IMR-90 (cell line): ENCODE data around the gene PPP1R12C. TPM values are rescaled to one million over a fixed set of nuclear protein-coding genes. Genes with fewer than 3 reads are reported as not detected.

Experiments
- ATAC-seq: fragments of 200-7000 bp; cut with Tn5 transposase; 2 replicates; pipeline ENCODE4 v1.9.1; 2020; ENCODE audit warnings: low read depth, mild to moderate bottlenecking, moderate library complexity
- BruUV-seq: library from RNA; stranded (reverse); fragments of 400-500 nt; replicated peaks from 2 replicates; lab custom pipeline; 2021; lab: Mats Ljungman, UMichigan
- CTCF ChIA-PET: fragments of 300-600 bp; formaldehyde crosslinking; extraction: SDS; loops from one replicate; lab custom pipeline; 2021; ENCODE audit warnings: antibody characterized with exemption; lab: Yijun Ruan, JAX
- POLR2A ChIA-PET: fragments of 300-600 bp; sonication (Branson Sonifier 250); formaldehyde crosslinking; loops from one replicate; lab custom pipeline; 2022; ENCODE audit warnings: antibody characterized with exemption; ENCODE audit not compliant: unreplicated experiment; lab: Charles Lee
- DNase-seq: peaks from one replicate; pipeline ENCODE4 v3.0.0; 2013
- H2AFZ ChIP-seq: replicated peaks from 2 replicates; pipeline ENCODE3; 2013; ENCODE audit warnings: low read length, mild to moderate bottlenecking; ENCODE audit not compliant: poor library complexity
- H2AK5ac ChIP-seq: 2 replicates; pipeline ENCODE4 v1.6.1; 2013; ENCODE audit warnings: low read depth, low read length, inconsistent platforms
- H2AK9ac ChIP-seq: replicated peaks from 2 replicates; pipeline ENCODE3; 2013; ENCODE audit warnings: mild to moderate bottlenecking, low read depth, low read length, moderate library complexity; ENCODE audit not compliant: poor library complexity
- H2BK120ac ChIP-seq: 2 replicates; pipeline ENCODE4 v1.6.1; 2013; ENCODE audit warnings: low read depth, low read length, inconsistent platforms
- H2BK15ac ChIP-seq: 3 replicates; pipeline ENCODE4 v1.6.1; 2013; ENCODE audit warnings: low read depth, low read length, inconsistent platforms
- H2BK20ac ChIP-seq: 2 replicates; pipeline ENCODE4 v1.6.1; 2013; ENCODE audit warnings: low read depth, mild to moderate bottlenecking, inconsistent platforms, low read length, moderate library complexity
- H2BK5ac ChIP-seq: 2 replicates; pipeline ENCODE4 v1.6.1; 2013; ENCODE audit warnings: mild to moderate bottlenecking, low read depth, low read length, inconsistent platforms; ENCODE audit not compliant: poor library complexity, severe bottlenecking
- H3K14ac ChIP-seq: replicated peaks from 2 replicates; pipeline ENCODE4 v1.6.1; 2013; ENCODE audit warnings: low read depth, low read length, inconsistent platforms
- H3K18ac ChIP-seq: 2 replicates; pipeline ENCODE4 v1.6.1; 2013; ENCODE audit warnings: low read depth, low read length, control low read depth
- H3K23ac ChIP-seq: 2 replicates; pipeline ENCODE4 v1.6.1; 2013; ENCODE audit warnings: low read depth, low read length, inconsistent platforms
- H3K27ac ChIP-seq: 2 replicates; pipeline ENCODE4 v1.5.1; 2013; ENCODE audit warnings: mild to moderate bottlenecking, control low read depth, low read length; ENCODE audit not compliant: insufficient read depth
- H3K27me3 ChIP-seq: 2 replicates; pipeline ENCODE4 v1.6.1; 2013; ENCODE audit warnings: low read length; ENCODE audit not compliant: control insufficient read depth, insufficient read depth
- H3K36me3 ChIP-seq: 2 replicates; pipeline ENCODE4 v1.6.1; 2013; ENCODE audit warnings: low read length, mixed read lengths; ENCODE audit not compliant: control insufficient read depth, insufficient read depth
- H3K4ac ChIP-seq: 2 replicates; pipeline ENCODE4 v1.6.1; 2013; ENCODE audit warnings: low read depth, low read length, inconsistent platforms
- H3K4me1 ChIP-seq: 2 replicates; pipeline ENCODE4 v1.6.1; 2013; ENCODE audit warnings: low read length, mixed read lengths; ENCODE audit not compliant: control insufficient read depth, insufficient read depth
- H3K4me2 ChIP-seq: 2 replicates; pipeline ENCODE4 v1.6.1; 2013; ENCODE audit warnings: low read depth, mild to moderate bottlenecking, control low read depth, low read length, moderate library complexity
- H3K4me3 ChIP-seq: 2 replicates; pipeline ENCODE4 v1.5.1; 2013; ENCODE audit warnings: low read depth, mild to moderate bottlenecking, control low read depth, low read length, moderate library complexity; ENCODE audit not compliant: insufficient read depth
- H3K56ac ChIP-seq: 2 replicates; pipeline ENCODE4 v1.6.1; 2013; ENCODE audit warnings: low read length, inconsistent platforms; ENCODE audit not compliant: insufficient read depth; ENCODE audit errors: extremely low read depth
- H3K79me1 ChIP-seq, 2 experiments: 2 replicates each; pipeline ENCODE4 v1.6.1; 2013; ENCODE audit warnings: low read length in 2 of 2, inconsistent platforms in 1 of 2, low read depth in 1 of 2
- H3K9ac ChIP-seq: 2 replicates; pipeline ENCODE4 v1.6.1; 2013; ENCODE audit warnings: low read depth, low read length, control low read depth
- H3K9me1 ChIP-seq: 2 replicates; pipeline ENCODE4 v1.6.1; 2013; ENCODE audit warnings: low read length, inconsistent platforms; ENCODE audit not compliant: insufficient read depth
- H3K9me3 ChIP-seq: 2 replicates; pipeline ENCODE4 v1.6.1; 2013; ENCODE audit warnings: low read length; ENCODE audit not compliant: control insufficient read depth, insufficient read depth
- H4K20me1 ChIP-seq: 2 replicates; pipeline ENCODE4 v1.6.1; 2013; ENCODE audit warnings: low read length, inconsistent platforms; ENCODE audit not compliant: insufficient read depth
- H4K5ac ChIP-seq: 2 replicates; pipeline ENCODE4 v1.6.1; 2013; ENCODE audit warnings: mild to moderate bottlenecking, low read depth, low read length, control low read depth
- H4K8ac ChIP-seq, 2 experiments: 2 replicates each; pipeline ENCODE4 v1.6.1; 2013; ENCODE audit warnings: low read depth in 2 of 2, low read length in 2 of 2, control low read depth in 1 of 2, inconsistent platforms in 1 of 2
- H4K91ac ChIP-seq: 2 replicates; pipeline ENCODE4 v1.6.1; 2013; ENCODE audit warnings: low read depth, low read length, inconsistent platforms; ENCODE audit not compliant: insufficient read depth
- BHLHE40 ChIP-seq: fragments of 150-350 bp; IDR thresholded peaks from 2 replicates; pipeline ENCODE4 v1.6.1; 2016; ENCODE audit warnings: mild to moderate bottlenecking, low read depth, low read length
- CEBPB ChIP-seq: IDR thresholded peaks from 2 replicates; pipeline ENCODE4 v1.6.1; 2012; ENCODE audit warnings: low read depth, low read length, improper control_type of control experiment
- CHD1 ChIP-seq: IDR thresholded peaks from 2 replicates; pipeline ENCODE4 v1.6.1; 2012; ENCODE audit warnings: low read depth, low read length, improper control_type of control experiment
- FOS ChIP-seq: fragments of 150-350 bp; IDR thresholded peaks from 2 replicates; pipeline ENCODE4 v1.6.1; 2016; ENCODE audit warnings: low read depth, low read length
- MAFK ChIP-seq: IDR thresholded peaks from 2 replicates; pipeline ENCODE4 v1.6.1; 2012; ENCODE audit warnings: low read depth, low read length, improper control_type of control experiment
- MAZ ChIP-seq: IDR thresholded peaks from 2 replicates; pipeline ENCODE4 v1.6.1; 2012; ENCODE audit warnings: low read depth, mild to moderate bottlenecking, low read length, improper control_type of control experiment, moderate library complexity, borderline replicate concordance
- MXI1 ChIP-seq: IDR thresholded peaks from 2 replicates; pipeline ENCODE4 v1.6.1; 2012; ENCODE audit warnings: low read depth, mild to moderate bottlenecking, low read length, moderate library complexity, borderline replicate concordance
- NFE2L2 ChIP-seq: fragments of 150-350 bp; IDR thresholded peaks from 2 replicates; pipeline ENCODE4 v1.6.1; 2016; ENCODE audit warnings: low read depth, mild to moderate bottlenecking, low read length
- POLR2A ChIP-seq: IDR thresholded peaks from 2 replicates; pipeline ENCODE4 v1.6.1; 2012; ENCODE audit warnings: mild to moderate bottlenecking, low read depth, low read length
- RAD21 ChIP-seq: IDR thresholded peaks from 2 replicates; pipeline ENCODE4 v1.6.1; 2012; ENCODE audit warnings: low read length, improper control_type of control experiment
- RCOR1 ChIP-seq: IDR thresholded peaks from 2 replicates; pipeline ENCODE4 v1.6.1; 2012; ENCODE audit warnings: mild to moderate bottlenecking, low read length, improper control_type of control experiment; ENCODE audit not compliant: insufficient replicate concordance
- RFX5 ChIP-seq: IDR thresholded peaks from 2 replicates; pipeline ENCODE4 v1.8.0; 2012; ENCODE audit warnings: low read depth, mild to moderate bottlenecking, low read length, moderate library complexity
- SMC3 ChIP-seq: fragments of 150-350 bp; IDR thresholded peaks from 2 replicates; pipeline ENCODE4 v1.6.1; 2016; ENCODE audit warnings: low read depth, mild to moderate bottlenecking, antibody characterized with exemption, low read length, moderate library complexity
- WGBS, 2 experiments: methylation state at CpG; one replicate each; pipeline versions ENCODE4 v1.1.5 to v1.1.7; 2013; ENCODE audit warnings: missing lambda C conversion rate in 2 of 2; ENCODE audit not compliant: insufficient read length in 1 of 2; ENCODE audit errors: extremely low coverage in 2 of 2; 5-methylcytosine and 5-hydroxymethylcytosine counted together
- dilution Hi-C: fragments of 300-500 bp; cut with HindIII; formaldehyde crosslinking; loops from one replicate; pipeline ENCODE4 v1.14.3; 2018; ENCODE audit warnings: low sequenced_read_pairs; ENCODE audit not compliant: unreplicated experiment
- in situ Hi-C: fragments of 300-500 bp; cut with MboI; formaldehyde crosslinking; loops from 3 replicates; pipeline ENCODE4 v1.14.3; 2019; ENCODE audit warnings: low sequenced_read_pairs, inconsistent platforms, mixed read lengths
- intact Hi-C: fragments of 100-400 bp; cut with micrococcal nuclease; formaldehyde crosslinking; loops from 2 replicates; pipeline ENCODE4 v1.10.0; 2022
- polyA plus RNA-seq, 3 experiments: library from polyadenylated mRNA; depleted of rRNA; stranded (reverse); fragments of >200 nt; gene quantifications; 2 replicates each; pipeline ENCODE4 v1.2.3, GENCODE V29; 2012; ENCODE audit warnings: low replicate concordance in 1 of 3
- total RNA-seq: library from RNA; depleted of rRNA; stranded (reverse); fragments of >200 nt; gene quantifications from 2 replicates; pipeline ENCODE4 v1.2.3, GENCODE V29; 2012
- TF ChIP-seq, protein P1 (sequence below): conservative IDR thresholded peaks from 2 replicates; pipeline ENCODE4 v1.5.1; 2012; ENCODE audit warnings: mild to moderate bottlenecking, low read depth, low read length, improper control_type of control experiment
- TF ChIP-seq, protein P2 (sequence below): fragments of 150-350 bp; IDR thresholded peaks from 2 replicates; pipeline ENCODE4 v1.6.1; 2016; ENCODE audit warnings: low read depth, mild to moderate bottlenecking, low read length, moderate library complexity, borderline replicate concordance
- TF ChIP-seq, protein P3 (sequence below): fragments of 150-350 bp; IDR thresholded peaks from 2 replicates; pipeline ENCODE4 v1.6.1; 2017; ENCODE audit warnings: mild to moderate bottlenecking, antibody characterized with exemption, low read length, low read depth

The PPP1R12C gene
- total and polyA plus RNA-seq, 2 of the 4 experiments (the other 2 are of a cell fraction) = 21.5 to 81.4 TPM

DNA sequence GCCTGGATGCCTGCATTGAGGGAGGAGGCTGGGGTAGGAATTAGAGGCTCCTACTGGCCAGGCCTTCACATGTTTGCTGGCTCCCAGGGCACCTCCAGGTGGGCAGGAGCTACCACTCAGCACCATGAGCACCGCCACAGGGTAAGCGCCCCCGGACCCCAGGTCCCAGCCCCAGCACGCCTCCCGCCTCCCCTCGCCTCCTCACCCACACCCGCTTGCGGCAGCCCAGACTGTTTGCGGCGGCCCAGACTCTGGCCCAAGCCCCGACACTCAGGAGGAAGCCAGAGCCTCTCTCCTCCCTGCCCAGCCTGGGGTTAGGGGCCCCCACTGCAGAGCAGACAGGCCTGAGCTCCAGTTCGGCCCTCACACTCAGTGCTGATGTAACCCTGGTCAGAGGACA, 41.1 kb downstream of the PPP1R12C start:
- WGBS, 2 experiments = 70% methylated on average over 2 of the region's 12 CpGs; no CpG with 5 or more reads in 1 of the 2 experiments
- ATAC-seq = no peak

More for the DNA sequence above, 41.1 kb downstream of the PPP1R12C start:
- no peak overlapping the region for H3K27ac ChIP-seq
- H3K4me3 ChIP-seq = no peak overlapping the region
- H3K79me1 ChIP-seq = no peaks in the 10 kb centered on the region
- no peak overlapping the region for H2AK9ac ChIP-seq
- peaks cover 4% of the 10 kb centered on the region; the same call in 1 of the 2 replicates for H3K9me1 ChIP-seq
- intact Hi-C loops = no loop called here
- peaks cover 38% of the 10 kb centered on the region for H3K27me3 ChIP-seq
- H2BK5ac ChIP-seq = no peak overlapping the region
- H2BK20ac ChIP-seq = no peak overlapping the region
- no peak overlapping the region for H2AFZ ChIP-seq
- no peak overlapping the region for H4K5ac ChIP-seq
- no peak overlapping the region for H3K56ac ChIP-seq
- no peaks in the 10 kb centered on the region for H4K20me1 ChIP-seq
- CTCF ChIA-PET = no interaction called here
- no peak overlapping the region for H2BK15ac ChIP-seq
- no peaks in the 10 kb centered on the region; the same call in 1 of the 2 replicates for H3K9me3 ChIP-seq
- H3K36me3 ChIP-seq = no peaks in the 10 kb centered on the region
- dilution Hi-C loops = no loop called here
- no peak overlapping the region for H2BK120ac ChIP-seq
- H3K4me2 ChIP-seq = no peak overlapping the region
- TF ChIP-seq MAZ (no peak), CEBPB (no peak), SMC3 (no peak), RCOR1 (no peak), MAFK (no peak), NFE2L2 (no peak), FOS (no peak), CHD1 (no peak), MXI1 (no peak), BHLHE40 (no peak), RFX5 (no peak), POLR2A (no peak), RAD21 (no peak)
- TF ChIP-seq, protein P1, sequence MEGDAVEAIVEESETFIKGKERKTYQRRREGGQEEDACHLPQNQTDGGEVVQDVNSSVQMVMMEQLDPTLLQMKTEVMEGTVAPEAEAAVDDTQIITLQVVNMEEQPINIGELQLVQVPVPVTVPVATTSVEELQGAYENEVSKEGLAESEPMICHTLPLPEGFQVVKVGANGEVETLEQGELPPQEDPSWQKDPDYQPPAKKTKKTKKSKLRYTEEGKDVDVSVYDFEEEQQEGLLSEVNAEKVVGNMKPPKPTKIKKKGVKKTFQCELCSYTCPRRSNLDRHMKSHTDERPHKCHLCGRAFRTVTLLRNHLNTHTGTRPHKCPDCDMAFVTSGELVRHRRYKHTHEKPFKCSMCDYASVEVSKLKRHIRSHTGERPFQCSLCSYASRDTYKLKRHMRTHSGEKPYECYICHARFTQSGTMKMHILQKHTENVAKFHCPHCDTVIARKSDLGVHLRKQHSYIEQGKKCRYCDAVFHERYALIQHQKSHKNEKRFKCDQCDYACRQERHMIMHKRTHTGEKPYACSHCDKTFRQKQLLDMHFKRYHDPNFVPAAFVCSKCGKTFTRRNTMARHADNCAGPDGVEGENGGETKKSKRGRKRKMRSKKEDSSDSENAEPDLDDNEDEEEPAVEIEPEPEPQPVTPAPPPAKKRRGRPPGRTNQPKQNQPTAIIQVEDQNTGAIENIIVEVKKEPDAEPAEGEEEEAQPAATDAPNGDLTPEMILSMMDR = no peak
- TF ChIP-seq, protein P2, sequence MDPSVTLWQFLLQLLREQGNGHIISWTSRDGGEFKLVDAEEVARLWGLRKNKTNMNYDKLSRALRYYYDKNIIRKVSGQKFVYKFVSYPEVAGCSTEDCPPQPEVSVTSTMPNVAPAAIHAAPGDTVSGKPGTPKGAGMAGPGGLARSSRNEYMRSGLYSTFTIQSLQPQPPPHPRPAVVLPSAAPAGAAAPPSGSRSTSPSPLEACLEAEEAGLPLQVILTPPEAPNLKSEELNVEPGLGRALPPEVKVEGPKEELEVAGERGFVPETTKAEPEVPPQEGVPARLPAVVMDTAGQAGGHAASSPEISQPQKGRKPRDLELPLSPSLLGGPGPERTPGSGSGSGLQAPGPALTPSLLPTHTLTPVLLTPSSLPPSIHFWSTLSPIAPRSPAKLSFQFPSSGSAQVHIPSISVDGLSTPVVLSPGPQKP = no peak
- TF ChIP-seq, protein P3, sequence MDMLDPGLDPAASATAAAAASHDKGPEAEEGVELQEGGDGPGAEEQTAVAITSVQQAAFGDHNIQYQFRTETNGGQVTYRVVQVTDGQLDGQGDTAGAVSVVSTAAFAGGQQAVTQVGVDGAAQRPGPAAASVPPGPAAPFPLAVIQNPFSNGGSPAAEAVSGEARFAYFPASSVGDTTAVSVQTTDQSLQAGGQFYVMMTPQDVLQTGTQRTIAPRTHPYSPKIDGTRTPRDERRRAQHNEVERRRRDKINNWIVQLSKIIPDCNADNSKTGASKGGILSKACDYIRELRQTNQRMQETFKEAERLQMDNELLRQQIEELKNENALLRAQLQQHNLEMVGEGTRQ = no peak
- in situ Hi-C loops = no loop called here
- H3K14ac ChIP-seq = no peak overlapping the region
- no peak overlapping the region for H3K23ac ChIP-seq
- peaks cover 6% of the 10 kb centered on the region; the same call in 1 of the 2 replicates for H3K4me1 ChIP-seq
- no TSS peak for BruUV-seq
- no peak overlapping the region for H4K8ac ChIP-seq
- H2AK5ac ChIP-seq = no peak overlapping the region
- no peak overlapping the region for H3K18ac ChIP-seq
- H3K9ac ChIP-seq = no peak overlapping the region
- DNase-seq = no peak
- POLR2A ChIA-PET = no interaction called here
- no peak overlapping the region for H3K4ac ChIP-seq
- no peak overlapping the region for H4K91ac ChIP-seq
